Fibroblast of skin of left quadriceps (primary cell): ENCODE results near the gene MNX1.

Experiments
- DNase-seq, 2 experiments: peaks; one replicate each; pipeline ENCODE4 v3.0.0-alpha.2; 2013; ENCODE audit warnings: low read depth in 2 of 2

Gene MNX1

GRCh38 chr7:157002819-157003421 is 7.5 kb downstream of the MNX1 start:
- DNase-seq = no peak

GRCh38 chr7:157001920-157002818 is 8.3 kb downstream of the MNX1 start:
- no peak for DNase-seq

DNA sequence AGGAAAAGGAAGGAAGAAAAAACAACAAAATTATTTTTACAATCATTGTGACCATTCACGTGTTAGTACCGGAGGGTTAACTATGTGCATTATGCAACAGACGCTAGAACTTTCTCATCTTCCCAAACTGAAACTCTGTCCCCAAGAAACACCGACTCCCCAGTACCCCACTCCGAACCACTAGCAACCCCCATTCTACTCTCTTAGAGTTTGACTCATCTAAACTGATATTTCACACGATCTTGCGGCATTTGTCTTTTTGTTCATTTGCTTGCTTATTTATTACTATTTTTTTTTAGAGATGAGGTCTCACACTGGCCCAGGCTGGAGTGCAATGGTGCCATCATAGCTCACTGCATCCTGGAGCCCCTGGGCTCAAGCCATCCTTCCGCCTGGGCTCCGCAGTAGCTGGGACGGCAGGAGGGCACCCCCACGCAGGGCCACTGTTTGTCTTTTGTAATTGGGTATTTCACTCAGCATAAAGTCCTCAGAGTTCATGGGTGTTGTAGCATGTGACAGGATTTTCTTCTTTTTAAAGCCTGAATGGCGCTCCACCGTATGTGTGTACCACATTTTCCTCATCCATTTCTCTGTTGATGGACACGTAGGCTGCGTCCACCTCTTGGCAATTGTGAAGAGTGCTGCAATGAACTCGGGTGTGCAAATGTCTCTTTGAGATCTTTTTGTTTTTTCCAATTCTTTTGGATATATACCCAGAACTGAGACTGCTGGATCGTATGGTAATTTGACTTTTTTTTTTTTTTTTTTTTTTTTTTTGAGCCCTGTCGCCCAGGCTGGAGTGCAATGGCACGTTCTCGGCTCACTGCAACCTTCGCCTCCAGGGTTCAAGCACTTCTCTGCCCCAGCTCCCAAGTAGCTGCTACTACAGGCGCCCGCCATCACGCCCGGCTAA is 9.5 kb downstream of the MNX1 start:
- no peak for DNase-seq

DNA sequence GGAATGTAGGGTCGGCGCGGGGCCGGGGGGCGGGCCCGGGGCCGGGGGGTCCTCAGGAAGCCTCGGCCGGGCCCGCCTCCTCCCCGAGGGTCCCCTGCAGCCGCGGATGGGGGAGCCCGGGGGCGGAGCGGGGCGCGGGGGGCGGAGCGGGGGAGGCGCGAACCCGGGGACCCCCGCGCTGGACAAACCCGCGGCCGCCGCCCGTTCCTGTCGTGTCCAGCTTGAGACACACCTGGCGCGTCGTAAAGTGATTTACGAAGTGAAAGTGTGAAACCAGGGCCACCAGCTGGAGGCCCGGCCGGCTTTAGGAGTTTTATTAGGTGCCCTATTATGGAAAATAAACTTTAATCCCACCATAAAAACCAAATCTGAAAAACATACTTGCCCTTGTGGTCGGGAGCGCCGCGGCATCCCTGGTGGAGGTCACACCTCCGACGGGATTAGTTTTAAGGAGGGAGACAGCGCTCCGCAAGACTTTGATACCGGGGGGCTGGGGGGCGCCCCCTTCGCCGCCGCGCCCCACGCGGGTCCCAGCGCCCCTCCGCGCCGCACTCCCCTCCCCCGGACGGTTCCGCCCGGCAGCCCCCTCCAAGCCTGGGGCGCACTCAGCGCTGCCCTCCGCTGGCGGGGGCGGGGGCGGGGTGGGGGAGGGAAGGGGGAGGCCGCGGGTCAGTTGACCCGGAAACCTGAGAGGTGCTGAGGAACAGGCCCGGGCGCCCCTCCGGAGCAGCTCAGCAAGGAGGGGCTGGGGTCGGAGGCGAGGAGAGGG is 10.3 kb downstream of the MNX1 start:
- no peak for DNase-seq

DNA sequence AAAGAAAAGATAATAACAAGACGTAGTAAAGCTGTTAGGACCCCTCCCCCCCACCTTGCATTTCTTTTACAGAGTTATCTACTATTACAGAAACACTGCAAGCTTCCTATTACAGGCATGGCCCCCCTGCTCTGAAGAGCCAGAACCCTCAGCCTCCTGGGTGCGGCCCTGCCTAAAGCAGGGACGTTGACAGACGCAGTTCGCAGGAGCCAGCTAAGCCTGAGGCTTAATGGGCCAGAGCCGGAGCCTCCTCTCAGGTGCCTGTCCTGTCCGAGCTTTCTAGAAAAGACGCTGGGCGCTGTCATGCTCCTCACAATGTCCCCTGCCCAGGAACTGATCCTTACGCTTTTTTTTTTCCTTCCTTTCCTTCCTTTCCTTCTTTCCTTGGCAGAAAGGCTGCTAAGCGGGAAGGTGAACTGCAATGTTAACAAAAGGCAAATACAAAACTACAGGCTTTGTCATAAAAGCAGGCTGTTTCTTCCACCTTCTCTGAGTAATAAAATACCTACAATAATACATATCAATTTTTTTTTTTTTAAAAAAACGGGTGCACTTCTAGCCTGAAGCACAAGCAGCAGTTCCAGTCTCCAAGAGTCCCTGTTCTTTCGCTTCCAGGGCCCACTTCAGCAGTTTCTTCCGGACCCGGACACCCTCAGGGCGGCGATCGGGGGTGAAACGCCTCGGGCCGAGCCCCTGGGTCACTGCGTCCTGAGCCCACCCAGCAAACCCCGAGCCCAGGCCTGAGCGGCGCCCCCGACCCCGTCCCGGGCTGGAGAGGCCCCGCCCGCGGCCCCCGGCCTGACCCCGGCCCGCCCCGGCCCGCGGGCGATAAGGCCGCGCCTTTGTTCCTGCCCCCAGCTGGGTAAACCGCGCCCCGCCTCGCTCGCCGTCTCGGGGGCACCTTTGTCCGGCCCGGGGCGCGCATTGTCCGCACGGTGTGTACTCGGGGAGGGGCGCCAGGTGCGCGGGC is 11.2 kb downstream of the MNX1 start:
- DNase-seq = no peak

DNA sequence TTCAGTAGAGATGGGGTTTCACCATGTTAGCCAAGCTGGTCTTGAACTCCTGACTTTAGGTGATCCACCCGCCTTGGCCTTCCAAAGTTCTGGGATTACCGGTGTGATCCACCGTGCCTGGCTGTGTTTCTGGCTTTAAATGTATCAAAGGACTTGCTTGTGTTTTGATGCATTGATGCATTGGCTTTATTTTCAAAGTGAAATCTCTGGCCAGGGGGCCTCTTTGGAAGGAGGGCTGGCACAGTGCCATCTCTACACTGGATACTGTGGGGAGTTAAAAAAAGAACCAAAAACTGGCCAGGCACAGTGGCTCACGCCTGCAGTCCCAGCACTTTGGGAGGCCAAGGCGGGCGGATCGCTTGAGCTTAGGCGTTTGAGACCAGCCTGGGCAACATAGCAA is 16.0 kb downstream of the MNX1 start:
- no peak for DNase-seq

DNA sequence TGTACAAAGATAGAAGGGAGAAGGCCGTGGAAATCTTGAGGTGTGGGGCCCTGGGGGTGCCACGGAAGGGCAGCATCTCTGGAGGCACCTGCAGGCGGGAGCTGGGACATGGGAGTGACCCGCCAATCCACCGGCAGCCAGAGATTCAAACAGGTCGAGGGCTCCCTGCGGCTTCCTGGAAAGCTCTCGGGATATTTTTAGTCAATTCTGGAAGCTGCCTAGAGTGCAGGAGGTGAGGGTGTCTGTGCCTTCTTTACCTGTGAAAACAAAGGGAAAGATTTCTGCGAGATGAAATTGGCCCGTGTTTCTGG is 16.6 kb downstream of the MNX1 start:
- no peak for DNase-seq

DNA sequence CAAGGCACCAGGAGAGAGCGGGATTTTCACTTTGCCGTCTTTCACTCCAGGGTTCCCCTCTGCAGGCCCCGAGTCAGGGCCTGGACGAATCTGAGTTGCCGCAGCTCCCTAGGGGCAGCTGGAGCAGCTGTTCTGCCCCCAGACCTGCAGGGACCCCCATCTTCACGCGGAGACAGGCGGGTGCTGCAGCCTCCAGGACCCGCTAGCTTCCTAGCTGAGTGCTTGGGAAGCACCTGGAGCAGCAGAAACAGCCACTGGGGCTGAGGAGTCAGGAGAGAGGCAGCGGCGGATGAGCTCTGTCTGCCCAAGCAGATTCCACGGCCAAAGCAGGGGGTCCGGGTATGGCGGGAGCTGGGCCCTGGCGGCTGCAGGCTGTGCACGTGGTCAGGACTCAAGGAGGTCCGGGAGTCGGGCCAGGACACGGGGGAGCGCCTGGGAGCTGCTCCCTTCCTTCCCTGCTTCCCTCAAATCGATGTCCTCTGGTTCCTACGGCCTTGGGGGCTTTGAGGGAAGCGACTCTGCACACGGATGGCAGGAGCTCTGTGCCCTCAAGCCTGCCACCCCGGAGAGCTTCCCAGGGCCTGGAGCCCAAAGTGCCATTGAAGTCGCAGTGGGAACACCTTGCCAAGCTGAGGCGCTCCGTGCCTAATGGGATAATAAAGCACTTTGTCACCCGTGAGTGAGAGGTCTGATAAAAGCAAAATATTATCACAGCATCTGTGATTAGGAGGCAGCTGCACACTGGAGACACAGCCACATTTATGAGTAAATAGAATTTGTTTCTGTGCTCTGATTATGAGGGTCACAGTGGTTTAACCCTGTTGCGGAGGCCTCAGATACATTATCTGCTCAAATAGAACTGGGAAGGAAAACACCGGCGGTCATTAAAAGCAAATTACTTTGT is 17.2 kb downstream of the MNX1 start:
- DNase-seq = no peak

- no peak for DNase-seq
Measured at GRCh38 chr7:156989766-156990535, 20.5 kb downstream of the MNX1 start.

- no peak for DNase-seq
Measured at GRCh38 chr7:156988343-156989185, 21.9 kb downstream of the MNX1 start.

GRCh38 chr7:156986378-156986777 is 24.1 kb downstream of the MNX1 start:
- DNase-seq = no peak

DNA sequence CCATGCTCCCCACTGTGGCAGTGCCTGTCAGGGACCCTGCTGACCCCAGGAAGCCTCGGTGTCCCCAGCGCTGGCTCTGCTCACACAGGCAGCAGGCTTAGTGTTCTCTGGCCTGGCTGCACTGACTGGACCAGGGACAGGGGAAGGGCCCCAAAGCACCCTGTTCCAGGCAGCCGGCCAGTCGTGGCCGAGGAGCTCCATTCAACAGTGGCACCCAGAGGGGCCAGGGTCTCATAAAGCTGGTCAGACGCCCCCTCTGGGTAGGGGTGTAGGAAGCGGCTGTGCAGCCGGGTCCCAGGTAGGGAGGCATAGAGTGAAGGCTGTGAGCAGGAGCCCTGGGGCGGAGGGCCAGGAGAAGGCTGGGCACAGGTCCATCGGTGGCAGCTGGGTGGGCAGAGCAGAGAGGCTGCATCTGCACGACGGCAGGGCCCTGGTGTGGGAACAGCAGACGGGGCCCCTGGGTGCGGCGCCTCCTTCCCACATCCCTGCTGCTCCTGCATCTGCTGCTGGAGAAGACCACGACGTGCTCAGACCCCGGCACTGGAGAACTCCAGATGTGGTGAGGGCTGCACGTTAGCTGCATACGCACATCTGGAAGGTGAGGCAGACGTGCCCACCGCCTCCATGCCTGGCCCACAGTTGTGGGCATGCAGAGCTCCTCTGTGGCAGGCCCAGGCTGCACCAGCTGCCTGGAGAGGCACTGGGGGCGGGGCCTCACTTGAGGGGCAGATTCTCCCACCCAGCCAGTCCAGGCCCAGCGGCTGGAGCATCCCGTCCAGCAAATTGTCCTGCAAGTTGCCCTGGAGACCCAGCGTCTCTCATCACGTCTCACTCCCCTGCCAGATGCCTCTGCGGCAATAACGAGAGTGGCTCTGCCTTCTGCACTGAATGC is 25.1 kb downstream of the MNX1 start:
- DNase-seq = no peak

DNA sequence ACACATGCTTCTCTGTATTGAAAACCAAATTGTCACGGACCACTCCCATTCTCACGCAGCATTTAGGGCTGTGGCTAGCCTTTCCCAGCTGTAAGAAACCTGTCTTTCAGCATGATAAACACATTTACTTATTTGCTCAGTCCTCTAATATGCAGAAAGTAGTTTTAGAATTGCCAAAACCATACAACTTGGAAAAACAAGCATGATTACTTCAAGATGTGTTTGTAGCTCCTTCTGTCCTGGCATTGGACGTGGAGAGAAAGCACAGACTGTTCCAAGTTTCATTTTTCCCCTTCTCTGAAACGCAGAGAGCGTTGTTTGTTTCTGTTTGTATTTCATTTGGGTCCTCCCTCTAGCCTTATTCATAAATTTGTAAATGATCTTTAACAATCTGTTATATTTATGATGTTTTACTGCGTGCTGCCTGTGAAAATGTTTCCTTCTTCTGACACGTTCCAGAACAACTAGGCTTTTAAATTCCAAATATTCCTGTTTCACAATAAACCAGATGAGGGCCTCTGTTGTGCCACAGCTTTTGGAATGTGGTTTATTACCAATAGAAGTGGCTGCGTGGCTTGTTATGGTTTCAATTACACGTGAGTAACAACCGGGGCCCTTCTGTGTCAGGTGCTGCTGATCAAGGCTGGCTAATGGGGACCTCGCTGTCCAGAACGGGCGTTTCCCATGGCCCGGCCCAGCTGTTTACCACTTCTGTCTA is 26.1 kb downstream of the MNX1 start:
- peak; percentile 69 to 76 for DNase-seq

DNA sequence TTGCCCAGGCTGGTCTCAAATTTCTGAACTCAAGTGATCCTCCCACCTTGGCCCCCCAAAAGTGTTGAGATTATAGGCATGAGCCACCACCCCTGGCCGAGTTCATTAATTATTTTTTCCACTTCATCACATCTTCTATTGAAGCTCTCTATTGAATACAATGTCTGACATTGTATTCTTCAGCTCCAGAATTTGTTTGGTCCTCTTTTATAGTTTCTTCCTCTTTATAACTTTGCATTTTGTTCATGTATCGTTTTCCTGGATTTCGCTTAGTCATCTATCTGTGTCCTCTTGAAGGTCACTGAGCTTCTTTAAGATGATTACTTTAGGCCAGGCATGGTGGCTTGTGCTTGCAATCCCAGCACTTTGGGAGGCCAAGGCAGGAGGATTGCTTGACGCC is 30.8 kb downstream of the MNX1 start:
- DNase-seq = no peak

GRCh38 chr7:156979007-156979606 is 31.4 kb downstream of the MNX1 start:
- no peak for DNase-seq

- DNase-seq = no peak
Measured at GRCh38 chr7:156975620-156976019, 34.8 kb downstream of the MNX1 start.
